AG08396 (cell line): ENCODE measurements around the gene KRTAP10-8.
A peak's percentile ranks its signal among the peaks of the same experiment; 100 is the strongest.
"Not testable (repeated sequence)": the region's sequence is repeated elsewhere in the genome, so short reads cannot be mapped to it uniquely, and the experiment has no call there.

ENCODE experiments used
- DNase-seq: peaks from one replicate; pipeline ENCODE4 v3.0.0; 2012; ENCODE audit warnings: low spot score, mixed read lengths

KRTAP10-8 gene, protein sequence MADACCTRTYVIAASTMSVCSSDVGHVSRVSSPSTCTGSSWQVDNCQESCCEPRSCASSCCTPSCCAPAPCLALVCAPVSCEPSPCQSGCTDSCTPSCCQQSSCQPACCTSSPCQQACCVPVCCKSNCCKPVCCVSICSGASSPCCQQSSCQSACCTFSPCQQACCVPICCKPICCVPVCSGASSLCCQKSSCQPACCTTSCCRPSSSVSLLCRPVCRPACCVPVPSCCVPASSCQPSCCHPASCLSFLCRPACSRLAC

GRCh38 chr21:44612029-44612486, at the start of gene KRTAP10-8:
KRTAP10-8 (plus strand) TSS chr21:44612079; CDS start chr21:44612101, 22 bp downstream.
- DNase-seq, result no peak

DNA sequence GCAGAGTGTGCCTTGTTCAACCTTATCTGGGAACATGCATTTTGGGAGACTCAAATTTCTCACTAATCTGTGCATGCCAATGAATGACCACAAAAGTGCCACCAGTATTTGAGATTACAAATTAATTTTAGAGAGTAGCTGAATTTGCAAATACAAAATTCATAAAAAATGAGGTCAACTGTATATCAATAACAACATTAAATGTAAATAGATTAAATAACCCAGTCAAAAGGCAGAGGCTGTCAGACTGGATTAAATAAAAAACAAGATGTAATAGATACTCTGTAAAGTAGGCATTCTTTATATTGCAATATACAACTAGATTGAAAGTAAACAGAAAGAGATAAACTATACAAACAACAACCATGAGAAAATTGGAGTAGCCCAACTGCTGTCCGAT, 47.8 kb upstream of the KRTAP10-8 start:
- no peak for DNase-seq

- DNase-seq, result no peak
Observed at GRCh38 chr21:44564886-44565598, 46.8 kb upstream of the KRTAP10-8 start.

DNA sequence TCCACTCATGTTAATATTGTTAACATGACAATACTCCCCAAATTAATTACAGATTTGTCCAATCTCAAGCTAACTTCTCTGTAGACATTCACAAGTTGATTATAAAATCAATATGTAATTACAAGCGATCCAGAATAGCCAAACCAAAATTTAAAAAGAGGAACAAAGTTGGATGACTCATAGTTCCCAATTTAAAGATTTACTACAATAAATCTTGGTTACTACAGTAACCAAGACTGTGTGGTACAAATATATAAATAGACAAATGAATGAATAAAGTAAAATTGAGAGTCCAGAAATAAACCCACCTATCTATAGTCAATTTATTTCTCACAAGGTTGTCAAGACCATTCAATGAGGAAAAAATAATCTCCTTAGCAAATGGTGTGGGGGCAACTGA, 45.5 kb upstream of the KRTAP10-8 start:
- no peak for DNase-seq

DNA sequence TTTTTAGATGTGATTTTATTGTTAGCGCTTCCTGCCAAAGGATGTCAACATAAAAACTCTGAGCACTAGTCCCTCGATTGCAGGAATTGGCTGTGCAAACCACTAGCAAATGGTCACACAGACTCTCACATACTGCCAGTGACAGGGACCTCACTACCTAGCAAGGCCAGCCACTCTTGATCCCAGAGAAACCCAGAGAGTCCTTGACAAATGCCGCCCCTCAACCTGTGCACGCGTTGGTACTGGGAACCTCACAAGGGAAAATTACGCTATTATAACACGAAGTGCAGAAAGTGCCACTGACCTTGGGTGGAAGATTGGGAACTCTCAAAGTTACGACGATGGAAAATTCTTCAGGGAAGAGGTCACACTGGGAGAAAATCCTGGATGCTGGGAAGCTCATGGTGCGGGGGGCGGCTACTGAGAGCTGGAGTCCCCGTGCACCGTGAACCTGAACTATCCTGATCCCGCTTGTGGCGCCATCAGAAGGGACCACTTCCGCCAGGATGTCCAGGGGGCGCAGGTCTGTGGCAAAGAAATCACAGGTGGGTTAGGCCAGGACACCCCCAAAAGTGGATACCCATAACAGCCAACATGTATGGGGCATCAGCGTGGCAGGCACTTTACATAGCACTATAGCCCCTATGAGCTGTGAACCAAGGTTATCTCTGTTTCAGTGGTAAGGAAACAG, 44.3 kb upstream of the KRTAP10-8 start:
- DNase-seq, result no peak

DNA sequence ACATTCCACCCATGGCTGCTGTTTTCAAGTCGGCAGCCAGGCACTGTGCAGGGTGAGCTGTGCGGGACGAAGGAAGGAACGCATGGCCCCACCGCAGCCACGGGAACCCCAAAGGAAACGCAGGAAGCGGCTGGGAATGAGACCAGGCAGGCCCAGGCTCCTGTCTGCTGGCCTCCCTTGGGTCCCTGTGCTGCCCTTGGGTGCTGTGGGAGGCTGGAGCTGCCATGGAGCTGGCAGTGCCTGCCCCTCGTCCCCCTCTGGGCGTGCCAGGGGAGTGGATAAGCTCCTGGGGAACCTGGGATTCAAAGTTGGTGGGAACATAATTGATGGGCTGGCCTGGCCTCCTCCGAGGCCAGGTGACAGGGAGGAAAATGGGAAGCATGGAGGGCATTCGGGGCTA, 43.6 kb upstream of the KRTAP10-8 start:
- no peak for DNase-seq

DNA sequence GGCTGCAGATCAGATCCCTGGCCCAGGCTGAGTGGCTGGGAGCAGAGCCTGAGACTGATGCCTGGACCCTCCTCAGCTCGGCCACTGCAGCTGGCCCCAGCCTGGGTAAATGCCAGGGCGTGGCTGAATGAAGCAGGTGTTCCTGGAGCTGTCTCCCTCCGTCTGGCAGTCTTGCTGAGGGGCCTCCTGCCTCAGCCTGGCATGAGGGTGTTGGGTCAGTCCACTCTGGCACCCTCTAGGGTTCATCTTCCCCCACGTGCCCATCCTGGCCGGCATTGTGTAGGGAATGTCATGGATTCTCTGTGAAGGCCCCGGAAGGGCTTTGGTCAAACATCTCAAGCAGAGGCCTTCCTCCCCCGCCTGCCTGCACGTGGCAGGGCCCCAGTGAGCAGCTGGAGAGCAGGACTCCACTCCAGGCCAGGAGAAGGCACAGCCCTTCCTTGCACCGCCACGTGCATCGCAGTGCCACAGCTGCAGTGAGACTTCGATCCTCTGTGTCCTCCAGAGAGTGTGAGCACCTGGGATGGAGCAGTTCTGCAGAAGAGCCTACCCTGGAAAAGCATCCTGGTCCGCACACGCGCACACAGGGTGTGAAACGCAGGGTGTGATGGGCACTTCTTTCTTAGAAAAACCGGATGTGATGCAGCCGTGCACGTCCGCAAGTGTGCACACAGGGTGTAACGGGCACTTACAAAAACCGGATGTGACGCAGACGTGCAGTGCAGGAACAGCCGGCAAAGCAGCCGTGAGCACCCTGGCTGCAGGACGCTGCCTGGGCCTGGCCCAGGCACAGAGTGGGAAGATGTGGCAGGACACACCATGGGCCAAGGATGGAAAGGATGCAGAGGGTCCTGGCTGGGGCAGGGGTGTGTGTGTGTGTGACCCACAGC, 43.0 kb upstream of the KRTAP10-8 start:
- DNase-seq, result no peak

- DNase-seq, result no peak
Observed at GRCh38 chr21:44569861-44570517, 41.9 kb upstream of the KRTAP10-8 start.

DNA sequence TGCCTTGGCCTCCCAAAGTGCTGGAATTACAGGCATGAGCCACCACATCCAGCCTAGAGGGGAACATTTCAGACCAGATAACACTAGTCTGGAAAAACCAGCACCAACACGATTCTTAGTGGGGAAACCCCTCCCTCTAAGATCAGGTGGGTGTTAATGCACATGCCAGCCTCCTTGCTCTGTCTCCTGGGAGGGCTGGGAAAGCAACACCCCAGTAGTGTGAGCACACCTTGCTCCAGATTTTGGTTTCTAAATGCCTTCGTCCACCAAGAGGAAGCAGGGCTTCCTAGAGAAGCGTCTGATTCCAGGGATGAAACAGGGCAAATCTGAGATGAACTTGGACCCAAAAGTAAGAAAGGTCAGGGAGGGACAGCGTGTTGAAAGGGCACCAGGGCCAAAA, 40.6 kb upstream of the KRTAP10-8 start:
- DNase-seq, result no peak

GRCh38 chr21:44571844-44572782, 39.8 kb upstream of the KRTAP10-8 start:
- no peak for DNase-seq

GRCh38 chr21:44572959-44573583, 38.8 kb upstream of the KRTAP10-8 start:
- peak; percentile 61 for DNase-seq

DNA sequence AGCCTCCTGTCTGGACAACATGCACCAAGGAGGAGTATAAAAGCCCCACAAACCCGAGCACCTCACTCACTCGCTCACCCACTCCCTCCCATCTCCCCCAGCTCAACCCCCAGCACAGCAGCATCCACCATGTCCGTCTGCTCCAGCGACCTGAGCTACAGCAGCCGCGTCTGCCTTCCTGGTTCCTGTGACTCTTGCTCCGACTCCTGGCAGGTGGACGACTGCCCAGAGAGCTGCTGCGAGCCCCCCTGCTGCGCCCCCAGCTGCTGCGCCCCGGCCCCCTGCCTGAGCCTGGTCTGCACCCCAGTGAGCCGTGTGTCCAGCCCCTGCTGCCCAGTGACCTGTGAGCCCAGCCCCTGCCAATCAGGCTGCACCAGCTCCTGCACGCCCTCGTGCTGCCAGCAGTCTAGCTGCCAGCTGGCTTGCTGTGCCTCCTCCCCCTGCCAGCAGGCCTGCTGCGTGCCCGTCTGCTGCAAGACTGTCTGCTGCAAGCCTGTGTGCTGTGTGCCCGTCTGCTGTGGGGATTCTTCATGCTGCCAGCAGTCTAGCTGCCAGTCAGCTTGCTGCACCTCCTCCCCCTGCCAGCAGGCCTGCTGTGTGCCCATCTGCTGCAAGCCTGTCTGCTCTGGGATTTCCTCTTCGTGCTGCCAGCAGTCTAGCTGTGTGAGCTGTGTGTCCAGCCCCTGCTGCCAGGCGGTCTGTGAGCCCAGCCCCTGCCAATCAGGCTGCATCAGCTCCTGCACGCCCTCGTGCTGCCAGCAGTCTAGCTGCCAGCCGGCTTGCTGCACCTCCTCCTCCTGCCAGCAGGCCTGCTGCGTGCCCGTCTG, 38.0 kb upstream of the KRTAP10-8 start, which contains the start of gene KRTAP10-4:
Gene KRTAP10-4, plus strand, starts transcription at position 100 of the 827 bp plus-strand sequence. Its CDS starts 30 bp downstream, at position 130.
- DNase-seq, result not testable (repeated sequence)

DNA sequence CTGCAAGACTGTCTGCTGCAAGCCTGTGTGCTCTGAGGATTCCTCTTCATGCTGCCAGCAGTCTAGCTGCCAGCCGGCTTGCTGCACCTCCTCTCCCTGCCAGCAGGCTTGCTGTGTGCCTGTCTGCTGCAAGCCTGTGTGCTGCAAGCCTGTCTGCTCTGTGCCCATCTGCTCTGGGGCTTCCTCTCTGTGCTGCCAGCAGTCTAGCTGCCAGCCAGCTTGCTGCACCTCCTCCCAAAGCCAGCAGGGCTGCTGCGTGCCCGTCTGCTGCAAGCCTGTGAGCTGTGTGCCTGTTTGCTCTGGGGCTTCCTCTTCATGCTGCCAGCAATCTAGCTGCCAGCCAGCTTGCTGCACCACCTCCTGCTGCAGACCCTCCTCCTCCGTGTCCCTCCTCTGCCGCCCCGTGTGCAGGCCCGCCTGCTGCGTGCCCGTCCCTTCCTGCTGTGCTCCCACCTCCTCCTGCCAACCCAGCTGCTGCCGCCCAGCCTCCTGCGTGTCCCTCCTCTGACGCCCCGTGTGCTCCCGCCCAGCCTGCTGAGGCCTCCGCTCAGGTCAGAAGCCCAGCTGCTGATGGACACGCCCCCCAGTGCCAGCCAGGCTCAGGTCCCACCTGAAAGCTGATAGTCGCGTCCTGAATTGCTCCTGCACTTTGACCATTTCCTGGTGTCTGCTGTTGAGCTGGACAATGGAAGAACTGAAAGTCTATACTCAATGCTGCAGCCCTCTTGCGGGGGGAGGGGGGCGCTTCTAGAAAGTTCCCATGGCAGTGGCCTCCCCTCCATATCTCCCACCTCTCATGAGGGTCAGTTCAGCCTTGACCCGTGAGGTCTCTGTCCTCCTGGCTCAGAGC, 37.2 kb upstream of the KRTAP10-8 start:
- DNase-seq, result no peak

DNA sequence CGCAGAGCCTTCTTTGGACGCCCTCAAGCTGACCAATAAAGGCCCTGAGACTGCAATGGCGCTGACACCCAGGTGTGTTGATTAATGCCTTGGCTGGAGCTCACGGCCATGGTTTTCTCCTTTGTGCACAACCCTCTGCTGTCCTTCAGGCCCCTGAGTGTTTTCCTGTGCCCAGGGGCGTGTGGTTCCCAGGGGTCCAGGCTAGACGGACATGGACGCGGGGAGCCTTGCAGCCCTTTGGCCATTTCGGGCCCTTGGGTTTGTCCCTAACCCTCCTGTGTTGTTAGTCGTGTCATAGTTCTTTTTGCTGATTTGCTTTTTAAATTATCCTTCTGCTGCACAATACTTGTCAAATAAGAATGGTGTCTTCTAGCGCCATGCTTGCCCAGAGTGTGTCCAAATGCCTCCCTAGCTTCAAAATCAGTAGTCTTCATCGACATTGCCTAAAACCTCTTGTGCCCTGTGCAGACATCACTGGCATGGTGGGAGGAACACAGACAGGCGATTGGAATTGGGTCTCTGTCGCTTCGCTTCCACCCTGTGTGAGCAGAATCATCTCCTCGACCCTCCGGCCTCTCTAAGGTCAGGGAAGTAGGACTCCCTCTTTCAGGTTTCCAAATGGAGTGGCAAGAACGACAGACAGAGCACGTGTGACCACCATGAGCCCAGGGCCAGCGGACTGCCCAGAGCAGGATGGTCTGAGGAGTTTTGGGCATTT, 36.4 kb upstream of the KRTAP10-8 start:
- DNase-seq, result no peak

DNA sequence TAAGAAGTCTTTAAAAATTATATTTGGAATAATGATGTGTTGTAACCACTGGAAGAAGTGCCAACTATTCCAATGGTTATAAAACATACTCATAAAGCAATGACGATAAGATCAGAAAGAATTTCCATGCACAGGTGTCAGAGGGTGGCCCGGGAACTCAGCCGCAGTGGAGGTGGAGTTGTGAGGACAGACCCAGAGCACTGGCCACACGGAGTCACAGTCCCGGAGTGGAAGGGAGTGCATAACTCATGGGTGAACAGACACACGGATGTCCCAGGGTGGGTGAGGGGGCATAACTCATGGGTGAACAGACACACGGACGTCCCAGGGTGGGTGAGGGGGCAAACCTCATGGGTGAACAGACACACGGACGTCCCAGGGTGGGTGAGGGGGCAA, 35.9 kb upstream of the KRTAP10-8 start:
- DNase-seq, result no peak

- no peak for DNase-seq
Observed at GRCh38 chr21:44578371-44579055, 33.4 kb upstream of the KRTAP10-8 start.
